ENCODE data around the gene GP1BB.

The GP1BB gene

GRCh38 chr22:19756288-19757128 lies 33.2 kb downstream of the GP1BB start:
- no peak for DNase-seq (ENCODE audit: low read depth)

GRCh38 chr22:19757140-19757984 lies 34.0 kb downstream of the GP1BB start:
- DNase-seq (ENCODE audit: low read depth) = no peak

GRCh38 chr22:19757985-19758895 lies 34.9 kb downstream of the GP1BB start:
- no peak for DNase-seq (ENCODE audit: low read depth)

GRCh38 chr22:19758896-19759426 lies 35.6 kb downstream of the GP1BB start:
- DNase-seq (ENCODE audit: low read depth) = no peak

GRCh38 chr22:19759427-19760057 lies 36.2 kb downstream of the GP1BB start:
- DNase-seq (ENCODE audit: low read depth) = no peak

- DNase-seq (ENCODE audit: low read depth) = no peak
These were observed 37.0 kb downstream of the GP1BB start, which contains the start of gene TBX1 for GRCh38 chr22:19760058-19760950. TBX1 (plus strand) TSS chr22:19760778; CDS start chr22:19760844, 66 bp downstream.

- DNase-seq (ENCODE audit: low read depth) = no peak
These were observed 37.8 kb downstream of the GP1BB start for GRCh38 chr22:19760951-19761724.

GRCh38 chr22:19761725-19762567 lies 38.6 kb downstream of the GP1BB start:
- DNase-seq (ENCODE audit: low read depth) = no peak

GRCh38 chr22:19762568-19763457 lies 39.5 kb downstream of the GP1BB start:
- no peak for DNase-seq (ENCODE audit: low read depth)

- DNase-seq (ENCODE audit: low read depth) = no peak
These were observed 40.3 kb downstream of the GP1BB start for GRCh38 chr22:19763458-19764298.

- DNase-seq (ENCODE audit: low read depth) = no peak
These were observed 40.9 kb downstream of the GP1BB start for GRCh38 chr22:19764299-19764593.

- no peak for DNase-seq (ENCODE audit: low read depth)
These were observed 41.5 kb downstream of the GP1BB start for GRCh38 chr22:19764636-19765476.

- DNase-seq (ENCODE audit: low read depth) = no peak
These were observed 42.3 kb downstream of the GP1BB start for GRCh38 chr22:19765477-19766239.

- no peak for DNase-seq (ENCODE audit: low read depth)
These were observed 42.8 kb downstream of the GP1BB start for GRCh38 chr22:19766240-19766510.
